Lung microvascular endothelial cell (primary cell): ENCODE data around the gene KRT1. TPM values are rescaled to one million over a fixed set of nuclear protein-coding genes. Genes with fewer than 3 reads are reported as not detected.
A peak's percentile ranks its signal among the peaks of the same experiment; 100 is the strongest.
"Not testable (repeated sequence)": the region's sequence is repeated elsewhere in the genome, so short reads cannot be mapped to it uniquely, and the experiment has no call there.

Experiments
- DNase-seq, 2 donors: peaks; one replicate each; pipeline versions ENCODE4 v3.0.0 to v3.0.0-alpha.2; 2010; ENCODE audit warnings: low read depth in 2 of 2
- total RNA-seq: library from RNA; depleted of rRNA; stranded (reverse); fragments of >200 nt; gene quantifications from 2 replicates; pipeline ENCODE4 v1.2.1, GENCODE V29; 2014

The KRT1 gene
- not detected in 2 replicates for total RNA-seq

DNA sequence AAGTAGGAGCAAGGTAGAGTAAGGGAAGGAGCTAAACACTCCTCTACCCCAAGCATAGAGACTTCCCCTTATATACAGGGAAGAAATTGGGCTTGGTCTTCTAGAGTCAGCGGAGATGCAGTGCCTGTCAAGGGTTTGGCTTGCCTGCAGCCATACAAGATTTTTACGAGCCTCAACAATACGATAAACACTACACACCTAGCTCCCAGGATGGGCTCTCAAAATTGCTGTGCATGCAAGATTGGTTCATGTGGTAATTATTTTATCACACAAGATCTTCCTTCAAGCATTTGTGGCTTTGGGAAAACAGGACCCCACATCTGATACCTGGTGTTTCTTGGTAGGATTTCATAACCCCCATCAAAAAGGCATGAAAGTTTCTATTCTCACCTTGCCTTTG is at the start of gene KRT1:
Gene KRT1, minus strand, starts transcription at position 45 of the 400 bp plus-strand sequence. CDS start 59 bp downstream, outside the sequence.
- DNase-seq = no peak

DNA sequence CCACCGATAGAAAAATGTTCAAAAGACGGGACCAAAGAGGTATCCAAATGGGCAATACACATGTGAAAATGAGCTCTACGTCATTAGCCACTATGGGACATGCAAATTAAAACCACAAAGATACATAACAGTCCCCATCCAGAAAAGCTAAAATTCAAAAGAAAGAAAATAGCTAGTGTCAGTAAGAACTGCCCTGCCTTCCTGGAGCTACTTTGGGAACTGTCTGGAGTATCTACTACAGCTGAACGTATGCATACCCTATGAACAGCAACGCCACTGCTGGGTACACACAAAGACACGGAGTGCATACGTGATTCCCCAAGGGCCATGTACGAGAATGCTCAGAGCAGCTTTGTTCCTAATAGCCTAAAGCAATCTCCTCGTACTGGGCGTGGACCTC is 48.9 kb upstream of the KRT1 start:
- DNase-seq = no peak

DNA sequence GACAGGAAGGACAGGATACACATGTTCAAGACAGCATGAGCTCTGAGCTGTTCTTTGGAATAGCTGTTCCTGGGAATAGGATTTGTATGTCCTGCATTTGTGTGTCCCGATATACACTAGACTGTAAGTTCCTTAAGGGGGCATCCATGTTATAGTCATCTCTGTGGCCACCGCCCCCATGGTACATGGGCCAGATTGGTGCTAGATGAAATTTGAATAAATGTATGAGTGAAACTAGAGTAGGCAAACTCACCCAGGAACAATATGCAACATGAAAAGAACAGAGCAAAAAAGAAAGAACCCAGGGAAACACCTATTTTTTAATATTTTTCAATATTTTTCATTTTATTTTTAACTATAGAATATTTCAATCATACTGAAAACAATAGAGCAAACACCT is 48.2 kb upstream of the KRT1 start:
- DNase-seq = no peak

DNA sequence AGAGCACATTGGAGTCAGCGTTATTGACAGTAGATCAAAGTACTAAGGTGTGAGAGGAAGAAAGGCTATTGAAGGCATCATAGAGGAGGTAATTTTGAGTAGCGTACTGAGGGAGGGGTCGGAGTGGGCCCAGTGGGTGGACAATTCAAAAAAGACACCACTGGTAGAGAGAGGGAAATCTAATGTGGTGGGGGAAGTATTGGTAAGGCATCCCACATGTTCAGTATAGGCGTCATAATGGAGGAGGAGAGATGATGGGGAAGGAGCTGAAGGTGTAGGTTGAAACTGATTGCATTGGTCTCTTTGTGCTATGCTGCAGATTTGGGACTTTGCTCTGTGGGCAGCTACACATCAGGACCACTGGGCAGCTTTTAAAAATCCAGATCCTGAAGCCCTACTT is 46.8 kb upstream of the KRT1 start:
- no peak for DNase-seq

DNA sequence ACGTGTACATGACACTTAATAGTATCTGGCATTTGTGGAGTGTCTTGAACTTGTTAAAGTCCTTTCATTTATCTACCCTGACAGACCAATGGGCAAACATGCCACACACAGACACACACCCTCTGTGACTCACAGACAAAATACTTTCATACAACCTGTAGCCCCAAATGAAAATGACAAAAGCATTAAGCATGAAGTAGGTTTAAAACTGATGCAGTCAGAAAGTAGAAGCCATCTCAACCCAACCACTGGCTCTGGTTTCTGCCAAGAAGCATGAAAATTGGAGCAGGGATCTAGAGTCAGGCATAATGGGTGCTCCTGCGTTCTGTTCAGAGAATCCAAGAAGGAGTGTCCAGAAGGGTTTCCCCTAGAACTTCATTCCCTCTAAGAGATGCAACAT is 46.2 kb upstream of the KRT1 start:
- DNase-seq = no peak

DNA sequence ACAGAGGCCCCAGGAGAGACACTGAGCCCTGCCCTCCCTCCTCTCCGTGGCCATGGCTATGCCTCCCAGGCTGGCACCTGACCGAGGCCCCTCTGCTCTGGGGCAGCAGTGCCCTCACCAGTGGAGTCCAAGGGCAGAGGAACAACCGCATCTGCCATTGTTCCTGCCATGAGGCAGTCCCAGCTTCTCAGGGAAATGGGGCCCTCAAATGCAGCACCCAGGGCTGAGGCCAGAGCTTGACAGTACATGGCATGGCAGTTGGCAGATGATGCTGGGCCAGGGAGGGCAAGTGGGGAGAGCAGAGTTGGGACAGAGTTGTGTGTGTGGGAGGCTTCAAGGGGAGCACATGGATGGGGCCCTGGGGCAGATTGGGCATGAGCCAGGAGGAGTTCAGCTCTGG is 44.2 kb upstream of the KRT1 start:
- no peak for DNase-seq

DNA sequence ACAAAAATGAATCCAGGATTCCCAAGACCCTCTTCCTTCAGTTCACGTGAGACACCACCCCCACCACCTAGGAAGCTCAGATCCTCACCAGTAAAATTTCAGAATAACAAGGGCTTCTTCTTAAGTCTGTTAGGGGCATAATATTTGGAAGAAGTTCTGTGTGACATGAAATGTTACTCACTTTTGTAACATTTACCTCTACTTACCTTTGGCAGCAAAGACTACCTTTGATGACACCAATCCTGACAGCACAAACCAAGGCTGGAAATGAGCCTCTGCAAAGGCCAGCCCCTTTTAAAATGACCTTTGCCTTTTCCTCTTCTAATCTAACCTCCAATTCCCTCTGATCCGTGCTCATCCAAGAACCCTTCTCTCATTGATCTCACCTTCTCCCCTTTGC is 42.5 kb upstream of the KRT1 start:
- DNase-seq = no peak

DNA sequence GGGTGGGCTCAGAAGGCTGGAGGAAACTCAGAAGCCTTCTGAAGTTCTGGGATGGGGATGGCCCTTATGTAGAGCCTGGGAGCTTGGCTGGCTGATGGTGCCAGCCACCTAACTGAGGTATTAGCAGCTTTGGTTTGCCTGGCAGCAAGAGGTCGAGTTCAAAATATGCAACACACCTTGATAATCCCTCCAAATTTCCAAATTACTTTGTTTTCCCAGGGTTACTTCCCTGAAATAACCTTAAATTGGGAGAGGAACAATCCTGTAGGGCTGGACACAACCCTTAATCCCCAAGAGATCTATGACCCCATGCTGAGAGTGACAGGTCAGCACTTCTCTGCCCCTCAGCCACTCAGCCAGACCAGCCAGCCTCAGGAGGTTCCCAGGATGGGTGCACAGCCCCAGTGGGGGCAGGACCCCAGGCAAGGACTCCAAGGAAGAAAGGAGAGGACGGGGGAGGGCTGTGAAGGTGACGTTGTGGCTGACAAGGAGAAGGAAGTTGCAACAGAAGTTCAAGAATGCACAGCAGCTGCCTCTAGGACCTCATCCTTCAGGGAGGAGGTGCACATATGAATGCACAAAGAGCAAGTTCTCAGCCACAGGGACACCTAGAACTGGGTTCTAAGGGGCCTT is 41.7 kb upstream of the KRT1 start:
- DNase-seq = no peak

DNA sequence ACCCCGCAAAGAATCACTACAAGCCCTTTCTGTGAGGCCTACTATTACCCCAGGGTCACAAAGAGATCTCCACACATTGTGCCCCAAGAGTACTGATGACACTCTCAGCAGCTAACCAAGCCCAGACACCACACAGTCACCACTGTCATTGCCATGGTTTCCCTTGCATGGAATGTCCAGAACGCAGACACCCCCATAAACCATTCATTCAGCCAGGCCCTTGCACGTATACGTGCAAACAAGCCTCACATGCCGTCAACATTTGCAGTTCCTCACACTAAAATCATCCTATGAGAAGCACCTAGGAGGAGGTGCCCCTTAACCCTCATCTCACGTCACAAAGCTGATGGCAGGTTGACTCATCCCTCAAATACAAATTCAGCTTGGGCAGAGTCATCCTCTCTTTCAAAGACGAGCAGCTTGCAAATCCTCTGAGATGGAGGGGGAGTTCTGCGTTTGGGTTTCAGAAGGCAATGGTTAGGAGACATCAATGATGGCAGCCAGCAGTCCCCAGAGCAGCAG is 40.2 kb upstream of the KRT1 start:
- no peak for DNase-seq

DNA sequence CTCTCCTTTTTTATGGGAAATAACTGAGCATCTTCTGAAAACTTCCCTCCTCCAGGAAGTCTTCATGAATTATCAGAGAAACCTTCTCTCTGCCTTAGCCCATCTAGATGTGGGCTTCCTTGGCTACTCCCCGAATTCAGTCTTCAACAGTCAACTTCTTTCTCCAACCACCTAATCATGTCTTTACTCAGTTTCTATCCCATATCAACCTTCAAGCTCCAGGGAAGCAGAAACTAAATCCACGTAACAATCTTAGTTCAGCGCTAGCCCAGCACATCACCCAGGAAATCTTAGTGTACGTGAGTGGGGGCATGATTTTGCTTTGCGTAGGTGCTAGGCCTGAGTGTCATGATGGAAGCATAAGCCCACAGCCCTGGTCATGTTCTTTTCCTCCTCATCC is 35.9 kb upstream of the KRT1 start:
- no peak for DNase-seq

DNA sequence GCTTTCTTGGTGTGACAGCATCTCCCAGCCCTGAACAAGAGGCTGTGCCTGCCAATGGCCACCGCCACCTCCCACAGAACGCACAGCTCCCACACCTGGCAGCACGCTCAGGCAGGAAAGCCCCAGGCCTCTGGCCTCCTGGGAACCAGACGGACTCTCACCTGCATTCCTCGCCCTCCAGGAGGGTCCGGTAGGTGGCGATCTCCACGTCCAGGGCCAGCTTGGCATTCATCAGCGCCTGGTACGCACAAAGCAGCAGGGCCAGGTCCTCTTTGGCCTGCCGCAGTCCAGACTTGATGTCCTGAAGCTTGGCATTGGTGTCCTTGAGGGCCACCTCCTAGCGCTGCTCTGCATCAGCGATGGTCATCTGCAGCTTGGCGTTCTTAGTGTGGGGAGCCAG is 35.2 kb upstream of the KRT1 start:
- DNase-seq = no peak

DNA sequence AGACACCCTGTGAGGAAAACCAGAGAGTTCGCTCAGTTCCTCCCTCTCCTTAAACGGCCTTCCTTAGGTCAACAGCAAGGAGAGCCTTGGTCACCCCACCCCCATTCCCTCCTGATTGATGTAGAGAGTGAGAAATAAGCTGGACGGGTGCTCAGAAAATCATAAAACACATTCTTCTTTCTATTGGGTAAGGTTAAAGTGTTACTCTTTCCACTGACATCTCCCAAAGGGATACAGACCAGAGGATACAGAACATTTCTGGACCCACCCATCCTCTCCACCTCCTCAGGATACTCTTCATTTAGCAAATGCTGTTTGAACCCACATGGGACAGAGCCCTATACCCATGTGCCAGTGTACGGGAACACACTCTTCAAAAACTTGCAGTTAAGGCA is 34.7 kb upstream of the KRT1 start:
- no peak for DNase-seq

DNA sequence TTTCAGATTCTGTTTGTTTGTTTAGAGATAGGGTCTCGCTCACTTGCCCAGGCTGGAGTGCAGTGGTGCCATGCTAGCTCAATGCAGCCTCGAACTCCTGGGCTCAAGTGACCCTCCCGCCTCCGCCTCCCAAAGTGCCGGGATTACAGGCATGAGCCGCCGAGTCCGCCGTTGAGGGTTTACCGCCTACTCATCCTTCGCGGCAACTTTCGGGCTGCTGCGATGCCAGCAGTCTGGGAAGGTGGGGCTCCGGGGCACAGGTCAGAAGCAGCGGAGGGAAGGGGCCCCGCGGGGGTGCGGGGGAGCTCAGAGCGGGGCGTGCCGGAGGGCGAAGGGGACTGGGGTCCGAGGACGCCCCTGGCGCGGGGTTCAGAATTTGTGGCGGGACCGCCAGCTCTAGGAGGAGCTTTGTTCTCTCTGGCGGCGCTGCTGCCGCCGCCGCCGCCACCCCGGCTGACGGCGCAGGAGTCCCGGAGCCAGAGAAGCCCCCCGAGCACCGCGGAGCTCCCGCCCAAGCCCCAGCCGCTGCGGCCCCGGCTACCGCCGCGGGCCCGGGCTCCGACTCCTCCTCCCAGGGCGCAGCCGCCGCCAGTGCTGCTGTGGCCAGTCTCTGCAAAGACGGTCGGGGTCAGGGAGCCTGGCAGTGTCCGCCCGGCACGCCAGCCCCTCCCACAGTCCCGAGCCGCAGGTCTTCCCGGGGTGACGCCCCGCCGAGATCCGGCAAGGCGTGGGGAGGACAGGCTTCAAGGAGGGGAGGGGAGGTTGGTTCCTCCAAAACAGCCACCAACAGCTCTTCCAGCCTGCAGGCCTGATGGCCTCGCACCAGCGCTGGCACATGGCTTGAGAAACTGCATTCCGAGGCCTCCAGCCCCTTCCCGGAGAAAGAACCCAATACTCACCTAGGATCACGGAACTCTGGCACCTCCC is 34.0 kb upstream of the KRT1 start:
- DNase-seq = no peak

DNA sequence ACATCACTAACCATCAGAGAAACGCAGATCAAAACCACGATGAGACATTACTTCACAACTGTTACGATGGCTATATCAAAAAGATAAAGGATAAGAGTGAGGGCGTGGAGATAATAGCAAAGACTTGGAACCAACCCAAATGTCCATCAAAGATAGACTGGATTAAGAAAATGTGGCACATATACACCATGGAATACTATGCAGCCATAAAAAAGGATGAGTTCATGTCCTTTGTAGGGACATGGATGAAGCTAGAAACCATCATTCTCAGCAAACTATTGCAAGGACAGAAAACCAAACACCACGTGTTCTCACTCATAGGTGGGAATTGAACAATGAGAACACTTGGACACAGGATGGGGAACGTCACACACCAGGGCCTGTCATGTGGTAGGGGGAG is 31.9 kb upstream of the KRT1 start:
- DNase-seq = not testable (repeated sequence)

DNA sequence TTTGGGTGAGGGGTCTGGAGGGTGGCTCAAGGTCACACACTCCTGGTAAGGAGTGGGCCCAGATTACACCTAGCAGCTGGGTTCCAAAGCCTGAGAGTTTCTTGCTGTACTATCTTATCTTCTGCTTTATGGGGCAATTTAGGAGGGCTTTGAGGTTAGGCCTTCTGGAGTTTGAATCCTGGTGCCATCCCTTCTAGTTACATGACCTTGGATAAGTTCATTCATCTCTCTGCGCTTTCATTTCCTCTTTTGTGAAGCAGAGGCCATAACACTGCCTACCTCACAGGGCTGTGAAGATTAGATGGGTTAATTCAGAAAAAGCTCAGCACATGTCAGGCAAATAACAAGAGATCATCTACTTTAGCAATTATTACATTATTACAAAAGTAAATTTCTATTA is 30.5 kb upstream of the KRT1 start:
- DNase-seq = no peak

DNA sequence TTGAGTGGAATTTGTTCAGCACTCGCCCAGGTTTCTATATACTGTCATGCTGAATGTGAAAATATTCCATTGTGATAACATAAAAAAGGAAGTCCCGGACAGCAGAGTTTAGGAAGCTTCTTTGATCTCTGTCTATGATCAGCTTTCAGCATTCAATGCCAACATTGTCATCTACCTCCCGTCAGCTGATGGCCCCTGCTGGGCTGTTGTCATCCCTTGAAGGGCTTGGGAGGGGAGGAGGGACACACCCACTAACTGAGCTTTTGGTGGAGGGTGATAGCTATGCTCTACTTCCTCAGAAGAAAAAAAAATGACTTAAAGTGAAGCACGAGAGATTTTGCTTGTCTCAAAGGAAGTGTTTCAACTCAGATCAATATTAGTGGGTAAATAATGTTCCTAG is 27.8 kb upstream of the KRT1 start:
- peak in 1 of 2 donors; percentile 67 for DNase-seq

DNA sequence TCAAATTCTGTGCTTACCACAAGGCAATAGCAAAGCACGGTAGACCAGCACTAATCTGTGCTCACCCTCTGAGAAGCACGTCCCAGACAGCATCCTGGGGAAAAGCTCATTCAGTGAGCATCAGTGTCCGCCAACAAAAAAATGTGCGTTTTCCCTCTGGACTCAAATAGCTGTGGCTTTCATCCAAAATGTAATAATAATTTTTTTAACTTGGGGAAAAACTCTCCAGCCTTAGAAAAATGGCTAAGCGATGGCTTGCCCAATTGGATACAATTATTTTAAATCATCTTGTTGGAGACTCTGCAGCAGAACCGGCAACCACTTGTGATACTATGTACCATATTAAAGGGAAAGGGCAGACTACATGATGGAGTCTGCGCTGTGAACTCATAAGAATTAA is 24.3 kb upstream of the KRT1 start:
- DNase-seq = no peak

DNA sequence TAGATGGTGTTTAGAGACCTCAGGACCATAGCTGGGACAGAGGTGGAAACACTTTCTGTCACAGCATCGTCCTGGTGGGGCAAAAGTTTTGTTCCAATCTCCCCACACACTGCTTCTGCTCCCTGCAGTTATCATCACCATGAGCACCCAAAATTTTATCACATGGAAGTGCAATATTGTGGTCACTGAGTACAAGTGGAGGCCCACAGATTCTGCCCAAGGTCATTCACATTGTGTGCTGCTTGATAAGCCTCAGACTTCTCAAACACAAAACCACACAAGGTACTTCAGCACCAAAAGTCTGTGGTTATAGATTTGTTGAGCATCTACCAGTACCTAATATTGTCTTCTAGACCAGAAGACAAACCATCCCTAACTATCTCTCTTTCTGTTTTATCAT is 23.7 kb upstream of the KRT1 start:
- no peak for DNase-seq

DNA sequence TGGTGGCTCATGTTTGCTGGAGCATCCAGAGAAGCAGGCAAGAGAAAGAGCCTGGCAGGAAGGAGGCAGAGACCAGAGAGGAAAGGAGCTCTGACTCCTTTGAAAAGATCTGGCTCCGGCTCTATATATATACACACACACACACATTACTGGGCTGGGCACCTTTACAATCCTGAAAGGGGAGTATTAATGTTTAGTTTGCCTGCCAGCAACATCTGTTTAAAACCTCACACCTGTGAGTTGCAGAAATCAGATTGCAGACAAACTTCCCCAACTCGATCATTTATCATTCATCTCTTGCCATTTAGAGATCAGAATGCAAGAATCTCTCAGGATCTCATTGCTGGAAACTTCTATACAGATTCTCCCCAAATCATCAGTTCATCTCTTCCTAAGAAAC is 23.2 kb upstream of the KRT1 start, which contains the start of gene KRT77:
Gene KRT77, minus strand, starts transcription at position 101 of the 400 bp plus-strand sequence. Its CDS starts 90 bp downstream, at position 11.
- DNase-seq = no peak

DNA sequence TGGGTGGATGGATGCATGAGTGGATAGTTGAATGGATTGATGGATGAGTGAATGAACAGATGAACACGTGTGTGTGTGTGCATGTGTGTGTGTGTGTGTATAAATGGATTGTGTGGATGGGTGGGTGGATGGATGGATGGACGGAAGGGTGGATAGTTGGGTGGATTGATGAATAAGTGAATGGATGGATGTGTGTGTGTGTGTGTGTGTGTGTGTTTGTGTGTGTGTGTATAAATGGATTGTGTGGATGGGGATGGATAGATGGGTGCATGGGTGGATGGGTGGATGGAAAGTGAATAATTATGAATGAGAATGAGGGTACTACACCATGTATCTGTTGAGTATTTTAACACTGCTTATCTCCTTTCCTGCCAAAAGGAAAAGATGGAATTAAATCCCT is 22.1 kb upstream of the KRT1 start:
- DNase-seq = no peak

DNA sequence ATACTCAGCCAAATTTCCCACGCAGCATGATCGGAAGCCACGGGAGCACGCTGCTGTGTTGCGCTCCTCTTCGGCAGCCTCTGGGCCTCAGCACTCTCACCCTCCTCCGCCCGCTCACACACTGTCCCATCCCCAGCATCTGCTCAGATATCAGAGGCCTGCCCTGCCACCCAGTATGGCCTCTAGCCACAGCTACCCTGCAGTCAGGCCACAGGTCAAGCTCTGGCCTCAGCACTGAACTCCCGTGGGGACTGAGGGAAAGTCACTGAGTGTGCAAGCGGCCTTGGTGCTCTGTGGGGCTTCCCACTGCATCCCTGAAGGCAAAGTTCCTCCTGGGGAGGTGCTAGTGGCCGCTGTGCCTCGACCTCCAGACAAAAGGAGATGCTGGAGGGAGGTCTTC is 21.1 kb upstream of the KRT1 start:
- DNase-seq = no peak

DNA sequence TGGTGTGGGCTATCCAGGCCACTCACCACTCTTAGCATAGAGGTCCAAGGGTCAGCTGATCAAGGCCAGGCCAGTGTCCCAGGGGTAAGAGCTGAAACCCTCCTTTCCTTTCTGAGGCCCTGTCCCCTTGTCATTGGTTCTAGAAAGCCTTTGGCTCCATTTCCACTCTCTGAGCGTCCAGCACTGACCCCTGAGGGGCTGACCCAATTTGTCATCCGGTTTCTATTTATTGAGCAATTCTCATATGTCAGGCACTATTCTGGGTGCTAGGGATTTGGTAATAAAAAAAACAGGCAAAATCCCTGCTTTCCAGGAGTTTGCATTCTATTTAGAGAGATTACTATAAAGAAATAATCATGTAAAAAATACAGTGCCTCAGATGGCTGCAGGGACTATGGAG is 19.8 kb upstream of the KRT1 start:
- DNase-seq = no peak

DNA sequence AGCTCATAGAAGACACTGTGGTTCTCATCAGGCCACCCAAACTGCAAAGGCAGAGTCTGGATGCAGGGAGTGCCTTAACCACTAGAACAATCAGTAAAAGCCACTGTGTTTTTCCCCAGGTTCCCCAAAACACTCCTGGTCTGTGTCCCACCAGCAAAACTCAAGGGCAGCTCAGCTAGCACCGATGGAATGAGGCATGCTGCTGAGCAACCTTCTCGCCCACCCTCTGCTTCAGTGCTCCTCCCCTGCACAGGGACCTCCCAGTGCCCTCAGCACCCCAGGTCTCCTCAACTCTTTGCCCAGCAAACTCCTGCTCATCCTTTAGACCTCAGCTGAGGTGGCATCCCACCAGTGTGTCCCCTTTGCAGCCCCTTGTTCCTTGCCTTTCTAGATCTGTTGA is 19.2 kb upstream of the KRT1 start:
- DNase-seq = no peak
